Muscle of back (tissue), 11 donors: ENCODE results near the gene RAI1. TPM values are rescaled to one million over a fixed set of nuclear protein-coding genes. Genes with fewer than 3 reads are reported as not detected.

ENCODE experiments used
- DNase-seq, 3 donors: peaks; one replicate each; pipeline versions ENCODE4 v3.0.0 to v3.0.0-alpha.2; 2013
- polyA plus RNA-seq, 10 donors: library from polyadenylated mRNA; unstranded; fragments of 120-200 nt; gene quantifications; one replicate each; pipeline ENCODE4 v1.2.1, GENCODE V29; 2013; ENCODE audit not compliant: insufficient read length in 10 of 10

Gene RAI1
- polyA plus RNA-seq, 10 donors, result 12.5 to 23.4 (median 16.7) TPM

- no peak for DNase-seq
Measured at GRCh38 chr17:17857496-17857895, 176.2 kb downstream of the RAI1 start.

GRCh38 chr17:17859909-17860765, 178.9 kb downstream of the RAI1 start:
- DNase-seq, result peak in 2 of 3 donors; percentile 72 to 83

GRCh38 chr17:17860766-17861107, 179.5 kb downstream of the RAI1 start:
- no peak for DNase-seq

Other genes with a start within 250 kb of the RAI1 start
- gene MED9, start 204.5 kb upstream of the RAI1 start, polyA plus RNA-seq, result 10 to 100 TPM; 12.5 to 17.5 (median 14.5) TPM
- gene RASD1, start 185.1 kb upstream of the RAI1 start, polyA plus RNA-seq, result 1 to 10 TPM; 2.6 to 7.6 (median 4.4) TPM
- gene PEMT, start 89.8 kb upstream of the RAI1 start, polyA plus RNA-seq, result 10 to 100 TPM; 17.6 to 24.8 (median 22.5) TPM
- gene SREBF1, start 155.5 kb downstream of the RAI1 start, polyA plus RNA-seq, result 10 to 100 TPM; 22.4 to 50.1 (median 33.4) TPM